Measurements from ENCODE around the gene NUDT21. TPM values are rescaled to one million over a fixed set of nuclear protein-coding genes. Genes with fewer than 3 reads are reported as not detected.
A peak's percentile ranks its signal among the peaks of the same experiment; 100 is the strongest.

Gene NUDT21
- total and polyA plus RNA-seq, 5 donors: 23.0 to 80.7 (median 73.5) TPM

DNA sequence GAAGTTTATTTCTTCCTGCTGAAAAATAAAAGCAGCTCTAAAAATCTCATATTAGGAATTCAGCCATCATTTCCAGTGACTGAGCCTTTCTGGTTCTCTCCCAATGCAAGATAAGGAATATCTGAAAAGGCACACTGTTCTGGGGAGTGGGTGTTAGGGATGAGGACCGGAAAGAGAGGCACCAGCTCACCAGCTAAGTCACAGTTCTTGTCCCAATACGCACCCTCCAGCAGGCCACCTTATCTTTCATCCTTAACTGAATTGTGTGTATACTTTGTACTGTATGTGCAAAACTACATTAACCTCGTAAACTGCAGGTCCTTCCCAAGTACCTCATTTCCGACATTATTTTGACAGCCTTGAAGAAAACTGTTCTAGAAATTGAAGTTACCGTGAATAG is 36.8 kb downstream of the NUDT21 start:
- no peak overlapping the region for H3K4me3 ChIP-seq (ENCODE audit: low read length)
- no peaks in the 10 kb centered on the region for H3K27me3 ChIP-seq (ENCODE audit: control insufficient read depth, insufficient read depth)
- H3K9me3 ChIP-seq (ENCODE audit: control insufficient read depth, low read length): no peaks in the 10 kb centered on the region
- H3K4me1 ChIP-seq (ENCODE audit: control insufficient read depth, insufficient read depth, low read length): no peaks in the 10 kb centered on the region
- no peak overlapping the region for H3K27ac ChIP-seq (ENCODE audit: low read length)
- ATAC-seq (no peak), DNase-seq (no peak)
- intact Hi-C loops (cut with DNase I): no loop called here
- WGBS: 56% methylated on average over 5 of the region's 5 CpGs

DNA sequence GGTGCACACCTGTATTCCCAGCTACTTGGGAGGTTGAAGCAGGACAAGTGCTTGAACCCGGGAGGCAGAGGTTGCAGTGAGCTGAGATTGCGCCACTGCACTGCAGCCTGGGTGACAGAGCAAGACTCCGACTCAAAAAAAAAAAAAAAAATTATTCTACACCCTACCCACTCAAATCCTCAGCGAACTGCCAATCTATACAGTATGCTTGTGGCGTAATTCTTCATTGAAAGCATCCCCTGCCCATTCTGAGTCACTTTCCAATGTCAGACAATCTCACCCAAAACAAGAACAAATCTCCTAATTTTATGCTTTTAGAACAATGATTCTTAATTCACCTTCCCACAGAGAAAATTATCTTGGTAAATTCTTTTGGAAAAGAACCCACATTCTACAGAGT is 37.8 kb downstream of the NUDT21 start:
- ATAC-seq (no peak), DNase-seq (no peak)
- no peaks in the 10 kb centered on the region for H3K27me3 ChIP-seq (ENCODE audit: control insufficient read depth, insufficient read depth)
- no peaks in the 10 kb centered on the region for H3K4me1 ChIP-seq (ENCODE audit: control insufficient read depth, insufficient read depth, low read length)
- no peak overlapping the region for H3K4me3 ChIP-seq (ENCODE audit: low read length)
- no peak overlapping the region for H3K27ac ChIP-seq (ENCODE audit: low read length)
- WGBS: 84% methylated on average over 5 of the region's 5 CpGs
- H3K9me3 ChIP-seq (ENCODE audit: control insufficient read depth, low read length): no peaks in the 10 kb centered on the region
- intact Hi-C loops (cut with DNase I): no loop called here

DNA sequence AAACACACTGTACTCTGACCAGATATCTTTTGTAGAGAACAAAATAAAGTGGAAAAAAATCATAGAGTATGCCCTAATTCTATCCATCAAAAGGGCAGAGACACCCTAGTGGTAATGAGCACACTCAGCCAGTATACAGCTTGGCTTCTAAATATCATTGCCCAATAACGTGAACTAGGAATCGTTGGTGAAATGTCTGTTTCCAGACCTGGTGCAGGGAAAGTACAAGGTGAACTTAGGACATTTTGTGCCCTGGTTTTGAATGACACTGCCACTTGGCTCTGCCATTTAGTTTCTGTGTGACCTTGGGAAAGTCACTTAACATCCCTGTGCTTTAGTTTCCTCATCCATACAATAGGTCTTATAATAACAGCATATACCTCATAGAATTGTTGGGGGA is 39.5 kb downstream of the NUDT21 start:
- intact Hi-C loops (cut with DNase I): no loop called here
- WGBS: 95% methylated on average over 2 of the region's 2 CpGs

DNA sequence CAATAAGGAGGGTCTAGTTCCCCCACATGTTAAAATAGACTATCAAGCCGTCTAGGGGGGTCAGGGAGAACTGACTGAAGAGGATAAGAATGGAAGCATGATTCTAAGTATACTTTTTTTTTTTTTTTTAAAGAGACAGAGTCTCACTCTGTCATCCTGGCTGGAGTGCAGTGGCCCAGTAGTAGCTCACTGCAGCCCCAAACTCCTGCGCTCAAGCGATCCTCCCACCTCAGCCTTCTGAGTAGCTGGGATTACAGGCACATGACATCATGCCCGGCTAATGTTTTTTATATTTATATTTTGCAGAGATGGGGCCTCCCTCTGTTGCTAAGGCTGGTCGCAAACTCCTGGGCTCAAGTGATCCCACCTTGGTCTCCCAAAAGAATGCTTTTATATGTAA is 40.0 kb downstream of the NUDT21 start:
- intact Hi-C loops (cut with DNase I): no loop called here
- Histone ChIP-seq H3K4me1 (ENCODE audit: control insufficient read depth, insufficient read depth, low read length) (no peaks in the 10 kb centered on the region), H3K27ac (ENCODE audit: low read length) (no peak overlapping the region), H3K9me3 (ENCODE audit: control insufficient read depth, low read length) (no peaks in the 10 kb centered on the region), H3K27me3 (ENCODE audit: control insufficient read depth, insufficient read depth) (no peaks in the 10 kb centered on the region), H3K4me3 (ENCODE audit: low read length) (no peak overlapping the region)
- ATAC-seq (no peak), DNase-seq (no peak)
- 77% methylated on average over 5 of the region's 5 CpGs for WGBS

More for the DNA sequence above, 39.5 kb downstream of the NUDT21 start:
- H3K27ac ChIP-seq (ENCODE audit: low read length): no peak overlapping the region
- no peaks in the 10 kb centered on the region for H3K4me1 ChIP-seq (ENCODE audit: control insufficient read depth, insufficient read depth, low read length)
- no peak overlapping the region for H3K4me3 ChIP-seq (ENCODE audit: low read length)
- DNase-seq (no peak), ATAC-seq (no peak)
- H3K9me3 ChIP-seq (ENCODE audit: control insufficient read depth, low read length): no peaks in the 10 kb centered on the region
- H3K27me3 ChIP-seq (ENCODE audit: control insufficient read depth, insufficient read depth): no peaks in the 10 kb centered on the region

DNA sequence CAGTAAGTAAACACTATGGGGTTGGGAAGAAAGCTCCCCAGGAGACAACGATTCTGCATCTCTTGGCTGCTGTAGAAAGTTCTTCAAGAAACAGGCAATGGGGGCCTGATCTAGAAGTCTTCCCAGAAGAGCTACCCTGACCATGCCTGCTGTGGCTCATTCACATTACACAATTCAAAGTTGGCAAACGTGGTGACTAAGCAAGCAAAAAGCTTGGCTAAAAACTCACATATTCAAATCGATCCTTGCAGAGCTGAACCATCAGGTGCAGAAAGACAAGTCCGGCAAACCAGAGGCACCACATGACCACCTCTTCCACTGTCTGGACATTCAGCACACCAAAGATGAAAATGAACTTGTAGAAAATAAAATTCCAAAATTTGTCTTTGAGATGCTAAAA is 41.9 kb downstream of the NUDT21 start:
- DNase-seq (no peak), ATAC-seq (no peak)
- WGBS: 90% methylated on average over 4 of the region's 4 CpGs
- H3K27ac ChIP-seq (ENCODE audit: low read length): no peak overlapping the region
- H3K4me3 ChIP-seq (ENCODE audit: low read length): no peak overlapping the region
- H3K4me1 ChIP-seq (ENCODE audit: control insufficient read depth, insufficient read depth, low read length): no peaks in the 10 kb centered on the region
- no peaks in the 10 kb centered on the region for H3K27me3 ChIP-seq (ENCODE audit: control insufficient read depth, insufficient read depth)
- no peaks in the 10 kb centered on the region for H3K9me3 ChIP-seq (ENCODE audit: control insufficient read depth, low read length)
- intact Hi-C loops (cut with DNase I): no loop called here

DNA sequence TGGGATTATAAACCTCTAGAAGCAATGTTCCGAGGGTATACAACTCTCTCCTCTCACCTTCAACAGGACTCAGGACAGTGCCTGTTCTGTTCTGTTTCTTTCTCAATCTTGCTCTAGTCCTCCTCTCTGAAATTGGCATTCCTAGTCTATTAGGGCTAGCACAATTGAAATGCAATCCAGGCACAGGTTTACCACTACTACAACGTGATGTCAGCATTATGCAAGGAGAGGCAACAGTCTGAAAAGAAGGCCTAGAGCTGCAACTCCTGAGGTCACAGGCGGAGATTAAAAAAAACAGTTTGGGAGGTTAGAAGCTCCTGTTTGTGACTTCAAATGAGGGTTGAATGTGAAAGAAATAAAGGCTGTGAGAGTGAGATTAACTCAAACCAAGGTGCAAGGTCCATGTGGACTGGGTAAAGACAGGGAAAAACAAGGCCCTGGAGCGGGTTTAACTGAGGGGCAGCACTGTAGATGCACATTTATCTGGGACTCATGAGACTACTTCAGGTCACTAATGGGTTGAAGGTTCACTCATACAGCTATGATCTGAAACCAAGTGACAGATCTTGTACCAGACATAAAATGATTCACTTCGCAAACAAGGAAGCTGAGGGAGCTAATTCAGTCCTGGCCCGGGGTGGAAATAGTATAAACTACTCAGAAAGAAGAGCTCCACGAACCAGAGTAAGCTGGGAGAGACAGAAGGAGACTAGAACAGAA is 42.6 kb downstream of the NUDT21 start:
- DNase-seq: no peak
- no peak overlapping the region for H3K27ac ChIP-seq (ENCODE audit: low read length)
- intact Hi-C loops (cut with DNase I): no loop called here
- 86% methylated on average over 7 of the region's 7 CpGs for WGBS
- H3K4me1 ChIP-seq (ENCODE audit: control insufficient read depth, insufficient read depth, low read length): no peaks in the 10 kb centered on the region
- H3K9me3 ChIP-seq (ENCODE audit: control insufficient read depth, low read length): no peaks in the 10 kb centered on the region
- no peak for ATAC-seq
- no peak overlapping the region for H3K4me3 ChIP-seq (ENCODE audit: low read length)
- H3K27me3 ChIP-seq (ENCODE audit: control insufficient read depth, insufficient read depth): no peaks in the 10 kb centered on the region

DNA sequence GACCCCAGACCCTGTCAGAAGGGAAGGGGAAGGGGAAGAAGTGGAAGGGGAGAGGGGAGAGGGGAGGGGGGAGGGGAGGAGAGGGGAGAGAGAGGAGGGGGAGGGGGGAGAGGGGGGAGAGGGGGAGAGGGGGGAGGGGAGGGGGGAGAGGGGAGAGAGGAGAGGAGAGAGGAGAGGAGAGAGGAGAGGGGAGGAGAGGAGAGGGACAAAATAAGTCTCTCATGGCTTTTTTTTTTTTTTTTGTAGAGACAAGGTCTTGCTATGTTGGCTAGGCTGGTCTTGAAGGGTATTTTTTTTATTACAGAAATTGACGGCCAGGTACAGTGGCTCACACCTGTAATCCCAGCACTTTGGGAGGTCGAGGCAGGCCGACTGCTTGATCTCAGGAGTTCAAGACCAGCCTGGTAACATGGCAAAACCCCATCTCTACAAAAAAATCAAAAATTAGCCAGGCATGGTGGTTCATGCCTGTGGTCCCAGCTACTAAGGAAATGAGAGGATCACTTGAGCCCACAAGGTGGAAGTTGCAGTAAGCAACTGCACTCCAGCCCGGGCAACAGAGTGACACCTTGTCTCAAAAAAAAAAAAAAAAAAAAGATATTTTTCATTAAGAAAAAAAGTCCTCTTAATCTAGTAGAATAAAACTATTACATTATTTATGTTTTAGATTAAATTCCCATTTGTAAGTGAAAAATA is 45.0 kb downstream of the NUDT21 start:
- H3K9me3 ChIP-seq (ENCODE audit: control insufficient read depth, low read length): no peaks in the 10 kb centered on the region
- H3K27ac ChIP-seq (ENCODE audit: low read length): no peak overlapping the region
- H3K27me3 ChIP-seq (ENCODE audit: control insufficient read depth, insufficient read depth): no peaks in the 10 kb centered on the region
- no peak overlapping the region for H3K4me3 ChIP-seq (ENCODE audit: low read length)
- no peaks in the 10 kb centered on the region for H3K4me1 ChIP-seq (ENCODE audit: control insufficient read depth, insufficient read depth, low read length)
- no peak for DNase-seq
- intact Hi-C loops (cut with DNase I): no loop called here
- no peak for ATAC-seq
- WGBS: 83% methylated on average over 4 of the region's 4 CpGs

DNA sequence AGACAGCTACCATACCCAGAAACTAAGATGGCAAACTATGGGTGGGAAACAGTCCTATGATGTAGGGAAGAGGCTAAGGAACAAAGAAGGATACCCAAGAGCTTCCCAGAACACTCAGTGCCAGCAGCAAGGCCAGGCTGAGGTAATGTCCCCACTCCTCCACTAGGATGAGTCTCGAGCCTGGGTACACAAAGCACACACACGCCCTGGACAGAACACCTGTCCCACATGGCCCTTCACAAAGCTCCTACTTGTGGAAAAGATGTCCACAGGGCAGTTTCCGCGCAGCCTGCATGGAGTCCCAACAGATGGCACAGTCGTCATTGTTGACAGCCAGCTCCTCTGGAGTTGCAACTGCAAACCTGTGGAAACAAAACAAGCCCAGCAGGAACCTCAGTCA is 49.6 kb downstream of the NUDT21 start:
- 88% methylated on average over 5 of the region's 5 CpGs for WGBS
- no peaks in the 10 kb centered on the region for H3K27me3 ChIP-seq (ENCODE audit: control insufficient read depth, insufficient read depth)
- H3K4me3 ChIP-seq (ENCODE audit: low read length): no peak overlapping the region
- H3K27ac ChIP-seq (ENCODE audit: low read length): no peak overlapping the region
- no peaks in the 10 kb centered on the region for H3K4me1 ChIP-seq (ENCODE audit: control insufficient read depth, insufficient read depth, low read length)
- H3K9me3 ChIP-seq (ENCODE audit: control insufficient read depth, low read length): no peaks in the 10 kb centered on the region
- DNase-seq: no peak
- ATAC-seq: peak in 1 of 2 donors; percentile 41
- intact Hi-C loops (cut with DNase I): no loop called here

DNA sequence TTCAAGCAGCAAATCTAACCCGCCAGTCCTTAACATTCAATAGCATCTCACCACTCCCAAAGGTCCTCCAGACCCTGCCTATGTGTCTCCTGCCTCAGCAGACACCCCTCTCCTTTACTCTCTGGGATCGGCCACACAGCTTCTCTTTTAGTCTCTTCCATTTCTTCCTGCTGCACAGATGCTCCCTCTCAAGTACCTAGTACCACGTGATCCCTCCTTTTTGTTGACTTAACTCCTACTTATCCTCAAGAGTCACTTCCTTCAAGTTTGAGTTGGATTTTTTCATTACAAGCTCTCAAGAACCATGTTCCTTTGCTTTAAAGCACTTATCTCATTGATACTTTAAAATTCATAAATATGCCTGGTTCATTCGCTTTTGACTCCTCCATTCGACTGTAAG is 50.7 kb downstream of the NUDT21 start:
- 83% methylated on average over 5 of the region's 5 CpGs for WGBS
- Histone ChIP-seq H3K27me3 (ENCODE audit: control insufficient read depth, insufficient read depth) (no peaks in the 10 kb centered on the region), H3K9me3 (ENCODE audit: control insufficient read depth, low read length) (no peaks in the 10 kb centered on the region), H3K4me1 (ENCODE audit: control insufficient read depth, insufficient read depth, low read length) (no peaks in the 10 kb centered on the region), H3K27ac (ENCODE audit: low read length) (no peak overlapping the region), H3K4me3 (ENCODE audit: low read length) (no peak overlapping the region)
- intact Hi-C loops (cut with DNase I): no loop called here
- no peak for DNase-seq
- no peak for ATAC-seq

DNA sequence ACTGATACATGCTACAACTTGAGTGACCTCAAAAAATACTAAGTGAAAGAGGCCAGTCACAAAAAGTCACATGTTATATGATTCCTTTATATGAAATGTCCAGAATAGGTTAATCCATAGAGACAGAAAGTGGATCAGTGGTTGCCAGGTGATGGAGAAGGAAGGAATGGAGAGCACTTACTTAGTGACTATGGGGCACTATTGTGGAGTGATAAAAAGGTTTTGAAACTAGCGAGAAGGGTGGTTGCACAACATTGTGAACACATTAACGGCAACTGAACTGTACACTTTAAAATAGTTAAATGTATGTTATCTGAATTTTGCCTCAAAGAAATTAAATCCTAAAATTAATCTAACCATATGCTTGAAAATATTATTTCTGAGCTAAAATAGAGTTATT is 51.6 kb downstream of the NUDT21 start:
- intact Hi-C loops (cut with DNase I): no loop called here
- no peaks in the 10 kb centered on the region for H3K9me3 ChIP-seq (ENCODE audit: control insufficient read depth, low read length)
- no peak for ATAC-seq

DNA sequence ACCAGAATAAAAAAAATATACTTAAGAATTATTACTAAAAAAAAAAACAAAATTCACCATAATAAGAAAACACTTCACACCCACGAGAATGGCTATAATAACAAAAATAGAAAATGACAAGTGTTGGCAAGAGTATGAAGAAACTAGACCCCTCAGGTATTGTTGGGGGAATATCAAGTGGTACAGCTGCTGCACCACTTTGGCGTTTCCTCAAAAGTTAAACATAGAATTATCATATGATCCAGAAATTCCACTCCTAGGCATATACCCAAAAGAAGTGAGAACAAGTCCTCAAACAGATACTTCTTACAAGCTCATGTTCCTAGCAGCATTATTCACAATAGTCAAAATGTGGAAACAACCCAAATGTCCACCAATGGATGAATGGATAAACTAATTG is 52.1 kb downstream of the NUDT21 start:
- no peak for ATAC-seq
- Histone ChIP-seq H3K27me3 (ENCODE audit: control insufficient read depth, insufficient read depth) (no peaks in the 10 kb centered on the region), H3K9me3 (ENCODE audit: control insufficient read depth, low read length) (no peaks in the 10 kb centered on the region), H3K4me1 (ENCODE audit: control insufficient read depth, insufficient read depth, low read length) (no peaks in the 10 kb centered on the region), H3K27ac (ENCODE audit: low read length) (no peak overlapping the region), H3K4me3 (ENCODE audit: low read length) (no peak overlapping the region)
- intact Hi-C loops (cut with DNase I): no loop called here
- no peak for DNase-seq
- WGBS: 58% methylated on average over 2 of the region's 2 CpGs

More for the DNA sequence above, 51.6 kb downstream of the NUDT21 start:
- H3K4me3 ChIP-seq (ENCODE audit: low read length): no peak overlapping the region
- no peak overlapping the region for H3K27ac ChIP-seq (ENCODE audit: low read length)
- H3K27me3 ChIP-seq (ENCODE audit: control insufficient read depth, insufficient read depth): no peaks in the 10 kb centered on the region
- WGBS: 90% methylated on average over 2 of the region's 2 CpGs
- H3K4me1 ChIP-seq (ENCODE audit: control insufficient read depth, insufficient read depth, low read length): no peaks in the 10 kb centered on the region
- no peak for DNase-seq
